ENCODE data around the gene YJEFN3.

The YJEFN3 gene

GRCh38 chr19:19558055-19558454 is 29.3 kb downstream of the YJEFN3 start:
- Mint-ChIP-seq H3K36me3 (ENCODE audit: low read depth) (peaks cover 28% of the 10 kb centered on the region), H3K9me3 (no peaks in the 10 kb centered on the region), H3K27me3 (ENCODE audit: low read depth) (no peaks in the 10 kb centered on the region), H3K4me3 (no peak overlapping the region), H3K27ac (no peak overlapping the region), H3K4me1 (ENCODE audit: low read depth) (peaks cover 13% of the 10 kb centered on the region)
- no peak for DNase-seq (ENCODE audit: low spot score)

- Mint-ChIP-seq H3K27ac (peak overlapping the region; percentile 27), H3K36me3 (ENCODE audit: low read depth) (peaks cover 31% of the 10 kb centered on the region), H3K9me3 (no peaks in the 10 kb centered on the region)
These were observed 29.9 kb downstream of the YJEFN3 start for GRCh38 chr19:19558636-19559035.

GRCh38 chr19:19559931-19560330 is 31.2 kb downstream of the YJEFN3 start:
- peaks cover 12% of the 10 kb centered on the region for H3K4me1 Mint-ChIP-seq (ENCODE audit: low read depth)
- H3K27ac Mint-ChIP-seq: peak overlapping the region; percentile 68
- H3K4me3 Mint-ChIP-seq: peak overlapping the region; percentile 9

More at GRCh38 chr19:19558636-19559035, 29.9 kb downstream of the YJEFN3 start:
- H3K4me3 Mint-ChIP-seq: no peak overlapping the region
- no peak for DNase-seq (ENCODE audit: low spot score)
- H3K27me3 Mint-ChIP-seq (ENCODE audit: low read depth): no peaks in the 10 kb centered on the region
- peaks cover 14% of the 10 kb centered on the region for H3K4me1 Mint-ChIP-seq (ENCODE audit: low read depth)

GRCh38 chr19:19561946-19562664 is 33.4 kb downstream of the YJEFN3 start:
- no peaks in the 10 kb centered on the region for H3K27me3 Mint-ChIP-seq (ENCODE audit: low read depth)
- H3K27ac Mint-ChIP-seq: peak overlapping the region; percentile 26
- no peak for DNase-seq (ENCODE audit: low spot score)
- no peaks in the 10 kb centered on the region for H3K9me3 Mint-ChIP-seq
- H3K36me3 Mint-ChIP-seq (ENCODE audit: low read depth): peaks cover 48% of the 10 kb centered on the region
- H3K4me3 Mint-ChIP-seq: no peak overlapping the region
- peaks cover 12% of the 10 kb centered on the region for H3K4me1 Mint-ChIP-seq (ENCODE audit: low read depth)

More at GRCh38 chr19:19559931-19560330, 31.2 kb downstream of the YJEFN3 start:
- Mint-ChIP-seq H3K27me3 (ENCODE audit: low read depth) (no peaks in the 10 kb centered on the region), H3K36me3 (ENCODE audit: low read depth) (peaks cover 39% of the 10 kb centered on the region), H3K9me3 (no peaks in the 10 kb centered on the region)
- DNase-seq (ENCODE audit: low spot score): no peak

- Mint-ChIP-seq H3K9me3 (no peaks in the 10 kb centered on the region), H3K4me3 (no peak overlapping the region), H3K27ac (no peak overlapping the region), H3K36me3 (ENCODE audit: low read depth) (peaks cover 54% of the 10 kb centered on the region), H3K4me1 (ENCODE audit: low read depth) (peaks cover 12% of the 10 kb centered on the region), H3K27me3 (ENCODE audit: low read depth) (no peaks in the 10 kb centered on the region)
- DNase-seq (ENCODE audit: low spot score): peak; percentile 16
These were observed 34.1 kb downstream of the YJEFN3 start for GRCh38 chr19:19562665-19563347.

- peaks cover 12% of the 10 kb centered on the region for H3K4me1 Mint-ChIP-seq (ENCODE audit: low read depth)
- H3K27ac Mint-ChIP-seq: peak overlapping the region; percentile 55
- no peaks in the 10 kb centered on the region for H3K27me3 Mint-ChIP-seq (ENCODE audit: low read depth)
- no peak overlapping the region for H3K4me3 Mint-ChIP-seq
- no peak for DNase-seq (ENCODE audit: low spot score)
- H3K9me3 Mint-ChIP-seq: no peaks in the 10 kb centered on the region
- peaks cover 55% of the 10 kb centered on the region for H3K36me3 Mint-ChIP-seq (ENCODE audit: low read depth)
These were observed 34.7 kb downstream of the YJEFN3 start for GRCh38 chr19:19563348-19563848.

GRCh38 chr19:19566306-19566705 is 37.6 kb downstream of the YJEFN3 start:
- no peak for DNase-seq (ENCODE audit: low spot score)
- Mint-ChIP-seq H3K9me3 (no peaks in the 10 kb centered on the region), H3K27me3 (ENCODE audit: low read depth) (no peaks in the 10 kb centered on the region), H3K4me1 (ENCODE audit: low read depth) (peaks cover 2% of the 10 kb centered on the region), H3K36me3 (ENCODE audit: low read depth) (peaks cover 63% of the 10 kb centered on the region), H3K27ac (no peak overlapping the region), H3K4me3 (no peak overlapping the region)

- Mint-ChIP-seq H3K36me3 (ENCODE audit: low read depth) (peaks cover 53% of the 10 kb centered on the region), H3K4me3 (no peak overlapping the region), H3K27ac (no peak overlapping the region), H3K27me3 (ENCODE audit: low read depth) (no peaks in the 10 kb centered on the region), H3K9me3 (no peaks in the 10 kb centered on the region), H3K4me1 (ENCODE audit: low read depth) (peaks cover 2% of the 10 kb centered on the region)
- no peak for DNase-seq (ENCODE audit: low spot score)
These were observed 38.7 kb downstream of the YJEFN3 start for GRCh38 chr19:19567391-19567790.

GRCh38 chr19:19568802-19569756 is 40.4 kb downstream of the YJEFN3 start:
- Mint-ChIP-seq H3K4me1 (ENCODE audit: low read depth) (peaks cover 1% of the 10 kb centered on the region), H3K27ac (no peak overlapping the region), H3K36me3 (ENCODE audit: low read depth) (peaks cover 48% of the 10 kb centered on the region), H3K9me3 (no peaks in the 10 kb centered on the region), H3K27me3 (ENCODE audit: low read depth) (no peaks in the 10 kb centered on the region), H3K4me3 (no peak overlapping the region)
- DNase-seq (ENCODE audit: low spot score): no peak

GRCh38 chr19:19570571-19570970 is 41.9 kb downstream of the YJEFN3 start:
- Mint-ChIP-seq H3K27ac (no peak overlapping the region), H3K36me3 (ENCODE audit: low read depth) (peaks cover 35% of the 10 kb centered on the region), H3K4me1 (ENCODE audit: low read depth) (peaks cover 3% of the 10 kb centered on the region), H3K27me3 (ENCODE audit: low read depth) (no peaks in the 10 kb centered on the region), H3K9me3 (no peaks in the 10 kb centered on the region), H3K4me3 (no peak overlapping the region)
- no peak for DNase-seq (ENCODE audit: low spot score)

GRCh38 chr19:19571071-19571786 is 42.5 kb downstream of the YJEFN3 start:
- no peak for DNase-seq (ENCODE audit: low spot score)
- Mint-ChIP-seq H3K4me3 (no peak overlapping the region), H3K9me3 (no peaks in the 10 kb centered on the region), H3K27me3 (ENCODE audit: low read depth) (no peaks in the 10 kb centered on the region), H3K27ac (no peak overlapping the region), H3K36me3 (ENCODE audit: low read depth) (peaks cover 34% of the 10 kb centered on the region), H3K4me1 (ENCODE audit: low read depth) (peaks cover 3% of the 10 kb centered on the region)

GRCh38 chr19:19575411-19575810 is 46.7 kb downstream of the YJEFN3 start:
- peaks cover 8% of the 10 kb centered on the region for H3K36me3 Mint-ChIP-seq (ENCODE audit: low read depth)
- no peak overlapping the region for H3K27ac Mint-ChIP-seq
- no peaks in the 10 kb centered on the region for H3K27me3 Mint-ChIP-seq (ENCODE audit: low read depth)
- peaks cover 4% of the 10 kb centered on the region for H3K4me1 Mint-ChIP-seq (ENCODE audit: low read depth)
- no peaks in the 10 kb centered on the region for H3K9me3 Mint-ChIP-seq
- DNase-seq (ENCODE audit: low spot score): no peak
- H3K4me3 Mint-ChIP-seq: no peak overlapping the region

- Mint-ChIP-seq H3K9me3 (no peaks in the 10 kb centered on the region), H3K27me3 (ENCODE audit: low read depth) (no peaks in the 10 kb centered on the region), H3K4me3 (no peak overlapping the region), H3K4me1 (ENCODE audit: low read depth) (peaks cover 12% of the 10 kb centered on the region), H3K36me3 (ENCODE audit: low read depth) (peaks cover 2% of the 10 kb centered on the region), H3K27ac (no peak overlapping the region)
- no peak for DNase-seq (ENCODE audit: low spot score)
These were observed 49.5 kb downstream of the YJEFN3 start for GRCh38 chr19:19578252-19578651.

Data from T-helper 2 cell treated with Interferon-gamma antibody and Interleukin-4, amounts not matched to agents 5 μg/mL and 100 μg/mL, for 36 hours (primary cell).